GM21737 (cell line): Measurements from ENCODE around the gene SAA4.
"Not testable (repeated sequence)": the region's sequence is repeated elsewhere in the genome, so short reads cannot be mapped to it uniquely, and the experiment has no call there.

Experiments used
- ATAC-seq: cut with Tn5 transposase; IDR thresholded peaks from one replicate; pipeline ENCODE4 v1.9.1; 2021; ENCODE audit warnings: mild to moderate bottlenecking, moderate library complexity; ENCODE audit not compliant: unreplicated experiment

Gene SAA4

DNA sequence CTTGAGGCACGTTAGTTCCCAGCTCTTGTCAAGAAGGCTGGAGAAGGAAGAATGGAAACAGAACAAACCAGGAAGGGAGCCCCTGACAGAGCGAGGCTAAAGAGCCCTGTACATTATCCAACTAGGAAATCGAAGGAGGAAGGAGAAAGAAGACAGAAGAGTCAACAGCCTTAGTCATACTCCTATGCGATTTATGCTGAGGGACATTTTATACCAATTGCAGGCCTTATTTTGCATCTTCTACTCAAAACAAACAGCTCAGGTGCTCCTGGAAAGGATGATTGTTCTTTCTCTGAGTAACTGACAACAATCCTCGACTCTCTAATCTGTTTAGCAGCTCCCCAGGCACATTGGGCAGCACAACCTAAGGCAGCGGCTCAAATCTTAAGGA lies 10.6 kb upstream of the SAA4 start:
- peak; percentile 15 for ATAC-seq

DNA sequence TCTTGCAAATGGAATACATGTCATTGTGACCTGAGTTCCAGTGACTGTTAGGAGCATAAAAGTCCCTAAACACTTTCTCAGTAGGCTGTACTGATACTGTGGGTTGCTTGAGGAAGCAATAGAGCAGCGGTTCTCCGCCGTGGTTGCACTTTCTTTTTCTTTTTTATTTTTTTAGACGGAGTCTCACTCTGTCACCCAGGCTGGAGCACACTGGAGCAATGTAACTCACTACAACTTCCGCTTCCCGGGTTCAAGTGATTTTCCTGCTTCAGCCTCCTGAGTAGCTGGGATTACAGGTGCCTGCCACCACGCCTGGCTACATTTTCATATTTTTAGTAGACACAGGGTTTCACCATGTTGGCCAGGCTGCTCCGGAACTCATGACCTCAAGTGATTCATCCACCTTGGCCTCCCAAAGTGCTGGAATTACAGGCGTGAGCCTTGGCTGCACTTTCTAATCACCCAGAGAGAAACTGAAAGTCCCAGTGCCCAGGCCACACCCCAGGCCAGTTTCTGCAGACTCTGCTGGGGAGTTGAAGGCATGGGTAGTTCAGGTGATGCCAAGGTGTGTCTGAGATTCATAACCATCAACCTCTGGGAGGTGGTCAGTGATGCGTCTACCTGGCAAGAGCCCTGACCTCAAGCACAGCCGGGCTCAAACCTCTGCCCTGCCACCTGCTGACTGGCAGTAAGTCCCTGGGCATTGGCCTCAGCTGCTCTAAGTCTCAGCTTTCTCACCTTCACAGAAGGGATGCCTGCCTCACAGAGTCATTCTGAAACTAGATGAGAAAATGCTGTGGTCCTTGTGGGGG lies 10.0 kb upstream of the SAA4 start:
- ATAC-seq = peak; percentile 80

DNA sequence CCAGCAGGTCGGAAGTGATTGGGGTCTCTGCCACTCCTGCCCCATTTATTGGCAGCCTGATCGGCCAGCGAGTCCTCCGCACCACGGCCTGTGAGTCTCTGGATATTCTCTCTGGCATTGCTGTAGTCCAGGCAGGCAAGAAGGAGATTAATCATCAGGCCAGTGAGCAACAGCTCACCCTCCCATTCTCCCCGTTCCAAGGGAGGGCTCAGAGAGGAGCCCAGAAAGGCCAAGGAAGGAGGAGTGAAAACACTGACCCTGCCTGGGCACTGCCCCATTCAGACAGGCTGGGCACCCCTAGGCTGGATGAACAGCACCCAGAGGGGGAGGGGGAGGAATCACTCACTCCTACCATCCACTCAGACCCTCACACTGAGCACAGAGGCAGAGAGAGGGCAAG lies 8.8 kb upstream of the SAA4 start:
- ATAC-seq = no peak

DNA sequence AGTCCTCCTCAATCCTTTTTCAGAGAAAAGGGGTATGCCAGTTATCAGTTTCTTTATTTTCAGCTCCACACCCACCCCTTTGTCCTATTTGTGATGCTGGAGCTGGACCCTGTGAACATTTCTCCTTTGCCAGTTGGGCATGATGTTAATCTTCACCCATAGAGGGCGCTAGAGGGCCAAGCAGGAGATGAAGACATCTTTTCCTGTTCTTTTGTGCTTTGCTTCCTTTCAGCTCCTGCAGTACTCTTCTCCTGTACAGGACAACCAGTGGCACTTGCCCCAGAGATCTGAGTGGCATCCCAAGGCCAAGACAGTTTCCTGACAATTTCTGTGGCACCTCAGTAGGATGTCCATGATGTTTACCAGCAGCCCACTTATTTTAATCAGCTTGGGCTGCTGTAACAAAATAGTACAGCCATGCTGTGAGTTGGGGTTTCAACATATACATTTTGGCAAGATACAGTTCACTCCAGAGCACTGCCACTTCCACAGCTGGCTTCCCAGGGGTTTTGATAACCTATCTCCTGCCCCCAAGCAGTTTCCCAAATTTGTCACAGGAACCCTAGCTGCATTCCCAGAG lies 7.3 kb upstream of the SAA4 start:
- ATAC-seq = no peak

DNA sequence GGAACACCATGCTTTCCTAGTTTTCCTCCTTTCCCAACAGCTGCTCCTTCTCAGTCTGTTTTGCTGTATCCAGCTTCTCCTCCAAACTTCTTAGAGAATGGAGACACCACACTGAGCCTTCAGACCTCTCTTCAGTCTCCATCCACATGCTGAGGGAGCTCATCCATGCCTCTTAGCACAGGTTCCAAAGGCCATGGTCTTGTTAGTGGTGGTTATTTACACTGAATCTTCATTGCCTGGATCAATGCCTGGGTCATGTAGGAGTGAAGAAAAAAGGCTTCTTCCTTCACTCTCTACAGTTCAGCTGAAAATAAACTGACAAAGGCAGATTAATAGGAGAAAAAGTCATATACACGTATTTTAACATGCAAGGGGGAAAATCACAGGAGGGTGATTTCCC lies 3.1 kb upstream of the SAA4 start:
- no peak for ATAC-seq

DNA sequence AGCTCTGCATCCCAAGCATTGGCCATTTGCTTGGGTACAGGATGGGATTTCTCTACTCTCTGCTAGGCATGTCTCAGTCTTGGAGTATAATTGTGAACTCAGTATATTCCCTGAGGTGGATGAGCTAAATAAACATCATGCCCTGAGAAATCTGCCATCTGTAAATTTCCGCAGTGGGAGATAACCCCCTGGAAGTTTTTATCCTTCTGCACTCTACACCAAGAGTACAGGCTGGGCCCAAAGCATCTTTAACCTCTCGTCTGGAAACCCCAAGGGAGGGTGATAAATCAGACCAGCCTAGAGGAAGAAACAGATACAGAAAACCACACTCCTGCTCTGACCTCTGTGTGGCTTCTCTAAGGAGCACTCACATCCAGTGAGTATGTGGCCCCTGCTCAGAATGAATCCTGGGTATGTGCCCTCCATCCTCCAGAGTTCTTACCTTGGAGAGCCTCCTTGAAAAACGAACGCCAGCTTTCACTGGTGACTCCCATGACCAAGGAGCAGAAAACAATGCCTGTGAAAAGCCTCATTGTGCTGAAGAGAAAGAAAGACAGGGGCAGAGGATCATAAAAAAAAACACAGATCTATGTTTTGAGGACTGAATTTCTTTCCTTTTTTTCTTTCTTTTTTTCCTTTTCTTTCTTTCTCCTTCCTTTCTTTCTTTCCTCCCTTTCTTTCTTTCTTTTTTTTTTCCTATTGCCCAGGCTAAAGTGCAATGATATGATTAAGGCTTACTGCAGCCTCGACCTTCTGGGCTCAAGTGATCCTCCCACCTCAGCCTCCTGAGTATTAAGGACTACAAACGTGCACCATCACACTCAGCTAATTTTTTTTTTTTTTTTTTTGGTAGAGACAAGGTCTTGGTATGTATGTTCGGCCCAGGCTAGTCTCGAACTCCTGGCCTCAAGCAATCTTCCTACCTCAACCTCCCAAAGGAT lies 938 bp downstream of the SAA4 start:
- ATAC-seq = no peak

DNA sequence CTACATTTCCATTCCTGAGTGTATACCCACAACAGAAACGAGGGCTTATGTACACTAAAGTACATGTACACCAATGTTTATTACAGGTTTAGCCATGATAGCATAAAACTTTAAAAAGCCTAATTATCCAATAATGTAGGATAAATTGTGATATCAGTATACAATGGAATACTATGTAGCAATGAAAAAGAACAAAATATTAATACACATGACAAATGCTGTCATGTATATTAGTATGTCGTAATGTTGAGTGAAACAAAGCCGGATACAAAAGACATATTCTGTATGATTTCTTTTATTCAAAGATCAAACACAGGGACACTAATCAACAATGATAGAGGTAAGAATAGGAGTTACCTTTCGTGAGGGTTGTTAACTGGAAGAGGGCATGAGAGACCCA lies 2.7 kb downstream of the SAA4 start:
- no peak for ATAC-seq

DNA sequence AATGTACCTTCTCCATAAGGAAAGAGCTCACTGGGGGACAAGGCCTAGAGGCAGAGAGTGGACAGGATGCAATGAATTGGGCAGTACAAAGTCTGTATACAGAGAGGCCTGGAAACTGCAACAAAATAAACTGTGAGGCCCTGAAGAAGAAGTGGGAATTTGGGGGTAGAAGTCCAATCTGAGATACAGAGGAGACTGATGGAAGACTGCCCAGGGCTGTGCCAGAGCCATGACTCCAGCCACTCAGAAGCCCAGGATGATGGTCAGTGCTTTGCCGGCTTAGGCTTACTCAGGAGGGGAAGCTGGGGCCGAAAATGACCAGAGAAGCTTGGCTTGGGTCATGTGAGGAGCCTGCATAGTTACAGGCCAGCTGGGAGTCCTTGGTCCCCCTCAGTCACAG lies 5.7 kb downstream of the SAA4 start:
- ATAC-seq = no peak

DNA sequence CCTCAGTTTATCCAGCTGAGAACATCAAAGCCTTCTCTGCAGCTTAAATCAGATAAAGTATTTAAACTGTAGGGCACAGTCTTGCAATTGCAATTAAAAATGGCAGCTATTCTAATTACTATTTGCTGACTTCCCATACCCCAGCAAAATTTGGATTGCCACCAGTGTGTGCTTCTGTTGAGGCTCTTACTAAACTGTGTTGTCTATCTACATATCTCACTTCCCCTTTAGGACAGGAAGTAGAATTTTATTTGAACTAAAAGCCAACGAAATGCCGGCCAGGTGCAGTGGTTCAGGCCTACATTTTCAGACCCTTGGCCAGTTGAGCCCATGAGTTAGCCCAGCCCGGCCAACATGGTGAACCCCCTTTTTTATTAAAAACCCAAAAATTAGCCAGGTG lies 7.1 kb downstream of the SAA4 start:
- peak; percentile 92 for ATAC-seq

DNA sequence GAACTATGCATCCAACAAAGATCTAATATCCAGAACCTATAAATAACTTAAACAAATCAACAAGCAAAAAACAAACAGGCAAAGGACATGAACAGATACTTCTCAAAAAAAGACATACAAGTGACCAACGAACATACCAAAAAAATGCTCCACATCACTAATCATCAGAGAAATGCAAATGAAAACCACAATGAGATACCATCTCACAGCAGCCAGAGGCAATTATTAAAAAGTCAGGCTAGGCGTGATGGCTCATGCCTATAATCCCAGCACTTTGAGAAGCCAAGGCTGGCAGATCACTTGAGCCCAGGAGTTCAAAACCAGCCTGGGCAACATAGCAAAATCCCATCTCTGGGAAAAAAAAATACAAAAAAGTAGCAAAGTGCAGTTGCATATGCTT lies 10.7 kb downstream of the SAA4 start:
- ATAC-seq = no peak

DNA sequence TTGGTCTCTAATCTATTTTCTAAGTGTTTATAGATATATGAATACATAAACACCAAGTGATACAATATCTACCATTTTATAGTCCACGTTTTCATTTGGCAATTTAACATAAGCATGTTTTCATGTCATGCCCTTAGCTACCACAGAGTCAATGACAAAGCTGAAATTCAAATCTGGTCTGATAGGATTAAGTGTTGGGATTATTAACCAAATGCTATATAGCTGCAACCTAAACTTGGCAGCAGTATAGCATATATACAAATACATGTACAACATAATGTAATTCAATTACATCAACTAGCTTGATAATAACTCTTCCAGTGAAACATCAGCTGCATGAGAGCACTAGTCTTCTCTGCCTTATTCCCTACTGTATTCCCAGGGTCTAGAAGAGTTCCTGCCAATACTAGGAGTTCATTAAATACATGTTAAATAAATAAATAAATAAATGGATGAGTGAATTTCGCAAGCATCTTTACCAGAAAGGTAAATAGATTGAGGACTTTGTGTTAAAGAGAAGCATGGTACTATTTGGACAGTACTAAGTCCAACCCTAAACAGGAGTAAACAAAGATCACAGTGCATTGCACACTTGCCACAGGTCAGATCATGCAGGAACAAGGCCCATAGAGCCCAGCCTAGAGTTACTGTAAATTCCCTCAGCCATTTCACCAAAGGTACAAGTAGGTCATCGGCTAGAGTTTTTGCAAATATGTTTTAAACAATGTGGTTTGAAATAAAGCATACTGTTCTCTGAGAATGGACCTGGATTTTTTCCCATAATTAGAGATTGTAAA lies 12.8 kb downstream of the SAA4 start:
- ATAC-seq = no peak

DNA sequence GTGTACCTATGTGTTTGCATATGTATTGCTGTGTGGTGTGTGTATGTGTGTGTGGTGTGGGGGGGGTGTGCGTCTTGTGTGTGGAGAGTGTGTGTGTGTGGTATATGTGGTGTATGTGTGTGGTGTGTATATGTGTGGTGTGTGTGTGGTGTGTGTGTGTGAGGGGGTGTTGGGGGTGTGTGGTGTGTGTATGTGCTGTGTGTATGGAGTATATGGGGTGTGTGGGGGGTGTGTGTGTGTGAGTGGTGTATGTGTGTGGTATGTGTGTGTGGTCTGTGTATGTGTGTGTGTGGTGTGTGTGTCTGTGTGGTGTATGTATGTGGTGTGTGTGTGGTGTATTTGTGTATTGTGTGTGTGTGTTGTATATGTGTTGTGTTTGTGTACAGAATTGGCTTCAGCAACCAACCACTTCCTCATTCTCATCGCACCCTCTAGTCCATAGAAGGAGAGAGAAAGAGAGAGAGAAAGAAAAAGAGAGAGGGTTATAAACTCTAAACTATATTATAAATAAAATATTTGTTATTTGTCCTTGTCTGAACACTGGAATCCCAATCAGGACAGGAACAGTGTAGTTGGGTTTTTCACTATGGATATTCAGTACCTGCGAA lies 13.7 kb downstream of the SAA4 start:
- ATAC-seq = no peak

DNA sequence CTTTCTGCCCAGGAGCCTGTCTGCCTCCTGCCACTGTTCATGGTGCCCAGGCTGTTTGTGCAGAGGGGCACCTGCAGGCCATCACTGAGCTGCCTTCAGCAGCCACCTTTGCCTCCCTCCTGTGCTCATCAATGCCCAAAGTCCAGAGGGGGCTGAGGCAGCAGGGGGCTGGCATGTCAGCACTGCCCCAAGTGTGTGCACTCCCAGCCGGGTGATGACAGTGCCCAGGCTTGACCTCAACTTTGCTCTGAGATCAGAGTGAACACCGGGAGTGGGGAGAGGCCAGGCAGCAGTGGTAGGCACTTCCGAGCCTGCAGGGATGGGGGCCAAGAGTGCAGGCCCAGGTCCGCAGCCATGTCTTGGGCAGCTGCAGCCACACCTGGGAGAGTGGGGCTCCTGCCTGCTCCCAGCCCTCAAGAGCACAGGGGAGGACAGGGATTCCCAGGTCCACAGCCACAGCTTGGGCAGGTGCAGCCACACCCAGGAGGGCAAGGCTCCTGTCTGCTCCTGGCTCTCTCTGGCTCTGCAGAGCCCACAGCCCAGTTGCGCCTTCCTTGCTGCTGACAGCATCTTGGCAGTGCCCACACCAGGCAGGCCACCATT lies 15.2 kb downstream of the SAA4 start:
- ATAC-seq = no peak

DNA sequence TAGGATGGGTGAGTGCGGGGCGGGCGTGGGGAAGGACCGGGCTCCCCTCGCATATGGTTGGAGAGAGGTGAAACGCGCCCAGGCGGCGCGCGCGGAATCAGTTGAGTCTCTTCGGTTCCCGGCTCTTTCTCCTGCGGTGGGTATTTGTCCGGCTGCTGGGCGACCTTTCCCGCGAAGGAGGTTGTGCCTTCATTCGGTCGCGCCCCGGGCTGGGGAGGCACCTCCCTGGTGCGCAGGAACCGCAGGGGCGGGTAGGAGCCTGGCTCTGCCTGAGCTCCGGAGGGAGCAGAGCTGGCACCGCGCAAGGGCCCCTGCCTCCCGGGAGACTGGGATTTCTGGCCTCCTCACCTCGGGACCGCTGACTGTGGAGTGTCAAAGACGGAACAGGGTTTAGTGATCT lies 27.5 kb downstream of the SAA4 start:
- no peak for ATAC-seq

DNA sequence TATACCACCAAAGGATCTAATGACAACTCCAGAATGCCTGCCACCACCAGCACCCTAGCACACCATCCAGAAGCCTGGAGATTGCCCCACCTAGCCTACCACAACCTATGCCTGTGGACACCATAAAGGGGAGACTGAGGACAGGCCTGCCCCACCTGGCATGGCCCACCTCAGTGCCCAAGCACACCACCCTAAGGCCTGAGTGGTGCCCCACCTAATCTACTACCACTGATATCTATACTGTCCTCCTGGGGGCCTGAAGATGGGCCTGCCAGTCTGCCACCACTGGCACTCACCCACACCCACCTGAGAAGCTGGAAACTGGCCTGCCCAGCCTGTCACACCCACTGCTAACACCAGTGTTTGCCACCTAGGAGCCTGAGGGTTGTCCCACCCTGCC lies 31.8 kb downstream of the SAA4 start:
- no peak for ATAC-seq

DNA sequence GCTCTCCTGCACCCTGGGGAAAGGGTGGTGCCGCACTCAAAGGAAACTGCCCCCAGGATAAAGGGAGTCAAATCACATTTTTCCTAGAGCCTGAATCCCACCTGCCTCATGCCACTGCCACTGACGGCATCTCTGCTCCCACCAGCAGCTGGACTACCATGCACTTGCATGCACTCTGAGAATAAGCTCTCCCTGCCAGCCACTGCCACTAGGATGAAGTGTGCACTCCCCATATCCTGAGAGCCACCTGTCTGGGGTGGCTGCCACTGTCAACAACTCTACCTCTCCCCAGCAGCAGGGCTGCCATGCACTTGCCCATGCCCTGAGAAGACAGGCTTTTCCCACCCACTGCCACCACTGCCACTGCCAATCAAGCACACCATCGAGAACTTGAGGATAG lies 32.4 kb downstream of the SAA4 start:
- ATAC-seq = no peak

DNA sequence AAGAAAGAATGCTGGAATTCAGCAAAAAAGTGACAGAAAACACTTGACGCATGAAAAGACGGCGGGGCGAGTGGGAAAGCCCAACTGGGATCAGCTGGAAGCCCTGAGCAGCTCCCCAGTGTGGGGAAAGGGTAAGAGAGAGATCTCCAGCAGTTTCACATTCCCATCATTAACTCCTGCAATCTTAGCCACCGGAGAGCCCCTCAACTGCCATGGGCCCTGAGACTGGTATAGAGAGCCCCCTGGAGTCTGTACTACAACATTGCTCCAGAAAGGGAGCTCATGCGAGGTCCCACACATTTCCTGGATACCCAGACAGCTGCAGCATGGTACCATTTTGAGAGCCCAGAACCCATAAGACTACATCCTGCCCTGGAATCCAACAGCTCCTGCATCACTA lies 32.9 kb downstream of the SAA4 start:
- no peak for ATAC-seq

DNA sequence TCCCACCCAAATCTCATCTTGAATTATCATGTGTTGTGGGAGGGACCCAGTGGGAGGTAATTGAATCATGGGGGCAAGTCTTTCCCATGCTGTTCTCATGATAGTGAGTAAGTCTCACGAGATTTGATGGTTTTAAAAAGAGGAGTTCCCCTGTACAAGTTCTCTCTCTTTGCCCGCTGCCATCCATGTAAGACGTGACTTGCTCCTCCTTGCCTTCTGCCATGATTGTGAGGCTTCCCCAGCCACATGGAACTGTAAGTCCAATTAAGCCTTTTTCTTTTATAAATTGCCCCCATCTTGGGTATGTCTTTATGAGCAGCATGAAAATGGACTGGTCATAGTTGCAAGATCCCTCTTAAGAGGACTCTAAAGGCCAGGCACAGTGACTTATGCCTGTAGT lies 38.9 kb downstream of the SAA4 start:
- ATAC-seq = not testable (repeated sequence)

DNA sequence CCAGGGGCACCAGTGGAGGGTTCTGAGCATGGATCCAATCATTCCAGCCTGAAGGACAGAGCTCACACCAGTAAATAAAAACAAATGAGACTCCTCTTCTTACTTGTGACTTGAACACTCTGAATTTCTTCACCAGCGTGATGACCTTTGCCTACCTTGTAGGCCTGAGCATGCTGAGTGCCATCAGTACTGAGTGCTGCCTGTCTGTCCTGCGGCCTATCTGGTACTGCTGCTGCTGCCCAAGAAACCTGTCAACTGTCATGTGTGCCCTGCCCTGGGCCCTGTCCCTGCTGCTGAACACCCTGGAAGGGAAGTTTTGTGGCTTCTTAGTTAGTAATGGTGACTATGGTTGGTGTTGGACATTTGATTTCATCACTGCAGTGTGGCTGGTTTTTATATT lies 40.1 kb downstream of the SAA4 start:
- no peak for ATAC-seq

DNA sequence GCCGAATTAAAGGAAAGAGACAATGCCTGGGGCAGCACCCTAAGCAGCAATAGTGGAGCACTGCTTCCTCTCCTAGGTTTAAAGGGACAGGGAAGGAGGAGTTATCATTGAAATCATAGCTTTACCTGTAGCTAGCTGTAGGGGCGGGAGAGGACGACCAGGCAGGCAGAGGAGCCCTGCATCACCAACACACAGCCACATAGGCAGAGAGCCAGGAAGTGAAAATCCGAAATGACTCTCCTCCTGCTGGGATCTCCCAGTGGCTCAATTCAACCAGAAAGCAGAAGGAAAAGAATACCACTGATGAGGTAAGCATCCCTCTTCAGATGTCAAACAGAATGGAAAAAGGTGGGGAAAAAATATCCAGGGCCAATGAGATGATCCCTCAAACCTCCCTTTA lies 43.6 kb downstream of the SAA4 start:
- ATAC-seq = no peak
